Activated CD4-positive, alpha-beta T cell treated with anti-CD3 and anti-CD28 coated beads, Interleukin-2, amount 50 U/mL, for 48 hours (primary cell): ENCODE measurements around the gene MEGF6.

ENCODE experiments used
- DNase-seq, 2 experiments: peaks; one replicate each; pipeline ENCODE4 v3.0.0-alpha.2; 2020

Gene MEGF6

DNA sequence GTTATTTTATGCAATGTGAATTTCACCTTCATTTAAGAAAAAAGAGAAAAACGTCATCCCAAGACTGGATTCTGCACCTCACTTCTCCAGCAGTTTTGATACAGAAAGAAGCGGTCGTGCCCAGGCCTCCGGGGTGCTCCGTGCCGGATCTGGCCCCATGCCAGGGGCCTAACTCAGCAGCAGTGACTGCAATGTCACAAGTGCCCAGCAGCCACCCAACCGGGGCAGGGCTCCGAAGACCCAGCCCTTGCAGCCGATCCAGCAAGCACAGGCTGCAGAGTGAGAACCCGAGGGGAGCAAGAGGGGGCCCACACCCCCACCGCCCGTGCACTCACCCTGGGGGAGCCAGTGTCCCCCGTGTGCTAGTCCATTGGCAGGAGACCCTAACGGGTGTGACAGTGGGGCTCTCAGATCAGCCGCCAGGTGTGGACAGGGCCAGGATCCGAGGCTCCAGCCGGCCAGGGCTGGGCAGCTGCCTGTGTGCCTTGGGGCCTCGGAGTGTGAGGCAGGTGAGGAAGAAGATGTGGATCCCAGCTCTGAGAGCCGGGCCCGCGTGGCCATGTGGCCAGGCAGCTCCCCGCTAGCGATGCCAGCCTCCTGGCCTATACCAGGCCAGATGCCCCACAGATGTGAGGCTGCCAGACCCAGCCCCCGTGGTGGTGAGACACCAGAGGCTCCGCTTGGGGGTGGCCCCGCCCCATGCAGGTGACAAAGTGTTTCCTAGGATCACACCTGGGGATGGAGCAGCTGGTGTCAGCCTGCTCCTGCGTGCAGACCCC, 60.6 kb downstream of the MEGF6 start:
- no peak for DNase-seq

DNA sequence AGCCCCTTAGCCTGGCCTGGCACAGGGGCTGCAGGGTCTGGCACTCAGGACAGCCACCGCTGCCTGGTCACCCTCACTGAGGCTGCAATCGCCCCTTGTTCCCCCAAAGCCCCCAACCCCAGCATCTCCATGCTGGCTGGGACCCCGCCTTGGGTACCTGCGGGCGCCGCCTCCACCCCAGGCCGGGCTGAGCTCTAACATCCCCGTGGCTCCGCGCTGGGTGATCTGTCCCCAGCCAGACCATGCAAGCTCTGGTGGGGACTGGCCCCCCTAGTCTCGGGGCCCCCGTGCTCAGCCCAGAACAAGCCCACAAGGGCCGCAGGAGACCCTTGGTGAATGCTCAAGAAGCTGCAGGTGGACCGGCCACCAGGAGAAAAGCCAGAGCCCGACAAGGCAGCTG, 62.4 kb downstream of the MEGF6 start:
- DNase-seq = no peak

DNA sequence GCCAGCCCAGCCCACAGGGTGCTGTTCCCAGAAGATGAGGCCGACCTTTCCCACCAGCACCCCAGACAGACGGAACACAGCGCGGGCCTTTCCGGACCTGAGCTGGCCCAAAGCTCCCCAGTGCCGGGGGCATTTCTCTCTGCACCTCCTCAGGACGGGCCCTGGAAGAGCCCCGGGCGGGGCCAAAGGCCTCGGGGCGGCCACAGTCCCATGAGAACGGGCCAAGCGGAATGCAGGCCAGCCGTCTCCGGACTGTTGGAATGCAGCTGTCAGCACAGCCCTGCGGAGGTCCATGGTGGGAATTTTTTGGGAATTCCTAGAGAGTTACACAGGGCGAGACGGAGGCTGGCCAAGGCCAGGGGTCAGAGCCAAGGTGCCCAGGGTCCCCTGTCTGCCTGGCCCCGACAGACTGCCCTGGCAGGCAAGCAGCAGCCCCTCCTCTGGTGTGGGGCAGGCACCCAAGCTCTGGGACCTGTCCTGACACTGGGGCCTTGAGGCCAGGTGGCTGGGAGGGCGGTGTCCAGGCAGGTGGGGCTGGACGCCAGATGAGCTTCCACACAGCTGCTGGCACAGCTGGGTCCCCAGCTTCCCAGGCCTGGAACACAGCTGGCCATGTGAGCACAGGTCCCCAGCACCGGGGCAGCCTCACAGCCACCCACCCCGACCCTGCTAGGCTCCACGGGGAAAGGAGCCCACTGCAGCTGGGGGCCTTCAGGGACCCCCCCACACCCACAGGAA, 63.0 kb downstream of the MEGF6 start:
- no peak for DNase-seq

DNA sequence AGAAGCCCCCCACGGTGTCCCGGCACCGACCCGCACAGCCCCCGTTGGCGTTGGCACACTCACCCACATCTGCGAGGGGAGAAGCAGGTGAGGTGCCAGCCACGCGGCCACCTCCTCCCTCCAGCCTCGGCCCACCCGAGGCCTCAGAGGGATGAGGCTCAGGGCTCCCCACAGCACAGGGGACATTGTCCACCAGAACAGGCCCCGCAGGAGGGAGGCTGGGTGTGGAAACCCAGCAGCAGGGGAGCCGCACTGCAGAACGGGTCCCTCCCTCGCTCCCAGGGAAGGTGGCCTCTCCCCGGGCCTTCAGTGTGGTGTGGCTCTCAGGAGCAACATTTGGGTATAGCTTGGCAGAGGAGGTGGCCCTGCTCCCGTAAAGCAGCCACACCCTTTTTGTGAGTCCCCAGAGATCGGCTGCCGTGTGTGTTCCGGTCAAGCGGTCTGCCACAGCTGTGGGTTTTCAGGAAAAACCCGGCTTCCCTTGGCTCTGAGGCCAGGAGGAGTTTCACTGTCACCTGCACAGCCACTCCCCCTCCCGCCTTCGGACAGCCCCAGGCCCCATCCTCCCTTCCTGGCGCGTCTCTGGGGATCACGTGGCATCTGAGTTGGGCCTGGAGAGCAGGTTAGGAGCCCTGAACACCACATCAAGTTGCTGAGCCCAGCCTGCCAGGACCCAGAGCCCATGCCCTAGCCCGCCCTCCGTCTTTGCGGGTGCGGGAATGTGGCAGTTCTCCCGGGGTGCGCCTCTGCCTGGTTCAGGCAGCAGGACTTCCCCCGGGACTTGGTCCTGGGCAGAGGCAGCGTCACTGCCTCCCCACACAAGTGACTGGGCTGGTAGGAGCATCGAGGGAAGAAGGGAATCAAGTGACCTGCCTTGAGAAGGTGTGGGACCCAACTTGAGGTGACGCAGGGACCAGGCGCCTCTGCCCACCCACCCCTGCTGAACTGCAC, 64.0 kb downstream of the MEGF6 start:
- DNase-seq = no peak

DNA sequence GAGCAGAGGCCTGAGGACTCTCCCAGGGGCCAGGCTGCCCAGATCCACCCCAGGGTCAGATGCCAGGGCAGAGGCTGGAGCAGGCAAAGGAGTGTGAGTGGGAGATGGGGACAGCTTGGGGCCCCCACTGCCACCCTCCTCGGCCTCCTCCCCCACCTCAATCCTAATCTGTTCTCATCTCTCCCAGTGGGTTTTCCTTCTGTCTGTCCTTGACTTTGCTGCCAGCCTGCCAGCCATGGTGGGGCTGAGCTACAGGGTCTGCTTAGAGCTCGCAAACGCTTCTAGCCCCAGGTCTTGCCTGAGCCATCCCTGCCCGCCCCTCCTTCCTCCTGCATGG, 65.3 kb downstream of the MEGF6 start:
- no peak for DNase-seq

DNA sequence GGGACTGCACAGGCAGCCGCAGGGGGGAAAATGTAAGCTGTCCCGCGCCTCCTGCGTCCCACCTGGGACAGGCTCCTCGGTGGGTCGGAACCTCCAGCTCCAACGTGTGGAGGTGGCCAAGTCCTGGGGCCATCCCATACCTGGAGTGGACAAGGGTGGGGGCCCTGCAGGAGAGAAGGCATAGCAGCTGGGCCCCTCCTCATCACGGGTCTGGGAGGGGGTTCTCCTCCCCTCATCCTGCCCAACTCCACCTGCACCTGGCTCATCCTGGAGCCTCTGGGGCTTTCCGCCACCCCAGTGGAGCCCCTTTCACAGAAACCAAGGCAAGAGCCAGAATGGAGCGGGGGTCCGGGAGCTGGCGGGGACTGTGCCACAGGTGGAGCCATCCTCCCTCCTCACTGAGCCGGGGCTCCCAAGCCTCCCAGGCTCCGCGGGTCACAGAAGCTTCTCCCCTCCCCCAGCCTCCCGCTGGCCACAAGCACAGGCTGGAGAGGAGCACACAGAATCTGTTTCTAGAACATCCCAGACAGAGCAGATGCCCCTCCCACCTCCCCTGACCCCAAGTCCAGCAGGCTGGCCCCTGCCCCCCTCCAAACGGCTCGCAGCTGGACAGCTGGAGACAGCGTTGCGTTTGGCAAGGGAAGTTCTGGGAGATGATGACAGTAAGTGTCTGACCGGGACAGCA, 65.8 kb downstream of the MEGF6 start:
- DNase-seq = no peak

DNA sequence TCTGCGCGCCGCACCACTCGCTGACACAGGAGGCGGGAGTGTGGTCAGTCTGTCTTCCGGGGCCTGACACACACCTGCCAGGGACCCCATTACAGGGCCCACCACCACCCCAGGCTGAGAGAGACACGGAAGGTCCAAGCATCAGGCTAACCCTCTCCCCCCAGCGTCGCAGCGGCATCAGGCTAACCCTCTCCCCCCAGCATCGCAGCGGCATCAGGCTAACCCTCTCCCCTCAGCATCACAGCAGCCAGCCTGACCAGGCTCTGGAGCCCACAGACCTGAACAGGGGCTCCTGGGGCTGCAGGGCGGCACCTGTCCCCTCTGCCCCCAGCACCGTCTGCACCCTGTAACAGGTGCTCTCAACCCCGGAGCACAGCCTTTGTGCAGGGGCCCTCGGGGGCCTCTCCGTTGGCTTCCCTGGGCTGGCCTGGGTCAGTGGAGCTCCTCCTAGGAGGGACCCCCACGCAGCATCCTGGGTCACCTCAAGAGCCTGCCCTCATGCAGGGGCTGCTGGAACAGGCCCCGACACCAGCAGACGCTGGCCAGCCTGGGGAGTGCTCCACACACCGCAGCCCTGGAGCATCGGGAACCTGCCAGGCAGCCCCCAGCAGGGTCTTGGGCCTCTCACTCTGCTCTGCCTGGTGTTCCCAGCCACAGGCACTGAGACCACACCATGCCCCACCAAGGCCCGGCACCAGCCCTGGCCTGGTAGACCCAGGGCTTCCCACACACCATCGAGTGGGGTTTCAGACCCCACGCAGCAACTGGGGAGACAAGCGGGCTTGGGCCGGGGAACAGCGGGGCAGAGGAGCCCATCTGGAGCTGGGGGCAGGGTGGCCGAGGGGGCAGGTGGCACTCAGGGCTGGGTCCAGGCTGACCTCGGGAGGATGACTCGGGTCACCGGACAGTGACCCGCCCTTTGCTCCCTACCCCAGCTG, 67.0 kb downstream of the MEGF6 start:
- DNase-seq = no peak

DNA sequence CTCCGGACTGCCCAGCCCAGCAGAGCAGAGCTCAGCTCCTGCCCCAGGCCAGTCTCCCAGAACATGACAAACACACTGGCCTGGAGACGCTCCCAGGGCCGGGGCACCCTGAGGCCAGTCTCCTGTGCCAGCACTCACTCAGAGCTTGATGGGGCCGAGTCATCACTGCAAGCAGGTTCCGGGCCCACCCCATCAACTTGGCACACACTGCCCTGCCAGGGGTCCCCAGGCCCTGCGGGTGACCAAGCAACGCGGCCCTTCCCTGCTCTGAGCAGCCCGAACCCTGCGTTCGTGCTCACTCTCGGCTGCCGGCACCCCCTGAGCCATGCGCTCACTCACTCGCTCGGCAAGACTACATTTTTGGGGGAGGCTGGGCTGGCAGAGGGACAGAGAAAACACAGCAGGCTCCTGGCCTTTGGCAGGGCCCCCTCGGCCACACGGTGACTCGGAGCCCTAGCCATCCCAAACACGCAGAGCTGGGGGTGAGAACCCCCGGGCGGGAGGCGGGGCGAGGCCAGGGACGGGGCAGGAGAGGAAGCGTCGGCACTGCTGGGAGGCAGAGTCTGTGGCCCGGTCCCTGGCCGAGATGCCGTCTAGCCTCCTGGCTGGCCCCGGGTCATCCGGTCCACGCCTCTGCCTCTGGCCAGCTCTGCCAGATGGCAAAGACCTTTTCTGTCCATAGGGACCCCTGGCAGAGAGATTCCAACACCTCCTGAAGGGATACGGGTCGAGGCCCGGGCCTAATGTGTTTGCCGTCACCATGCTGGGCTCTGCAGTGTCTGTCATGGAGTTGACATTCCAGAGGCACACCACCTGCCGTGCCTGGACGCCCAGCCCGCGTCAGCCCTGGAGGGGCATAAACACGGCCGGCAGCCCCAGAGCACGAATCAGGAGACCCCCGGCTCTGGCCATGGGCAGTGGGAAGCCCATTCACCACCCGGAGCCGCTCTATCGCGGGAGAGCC, 68.0 kb downstream of the MEGF6 start:
- no peak for DNase-seq

DNA sequence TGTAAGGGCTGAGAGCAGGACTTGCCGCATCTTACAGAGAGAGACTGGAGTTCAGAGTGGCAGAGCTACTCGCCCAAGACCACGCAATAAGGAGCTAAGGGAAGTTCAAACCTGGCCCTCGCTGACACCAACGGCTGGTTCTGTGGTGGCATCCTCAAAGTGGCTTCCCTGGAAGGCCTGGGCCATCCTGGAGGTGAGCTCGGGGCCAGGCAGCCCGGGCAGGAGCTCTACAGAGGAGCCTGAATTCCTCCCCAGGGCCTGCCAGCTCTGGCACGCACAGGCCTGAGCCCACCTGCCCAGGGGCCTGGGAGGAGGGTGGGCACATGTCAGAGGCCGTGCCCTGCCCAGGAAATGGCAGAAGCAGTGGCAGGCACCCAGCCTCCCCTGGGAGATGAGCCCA, 68.6 kb downstream of the MEGF6 start:
- no peak for DNase-seq

DNA sequence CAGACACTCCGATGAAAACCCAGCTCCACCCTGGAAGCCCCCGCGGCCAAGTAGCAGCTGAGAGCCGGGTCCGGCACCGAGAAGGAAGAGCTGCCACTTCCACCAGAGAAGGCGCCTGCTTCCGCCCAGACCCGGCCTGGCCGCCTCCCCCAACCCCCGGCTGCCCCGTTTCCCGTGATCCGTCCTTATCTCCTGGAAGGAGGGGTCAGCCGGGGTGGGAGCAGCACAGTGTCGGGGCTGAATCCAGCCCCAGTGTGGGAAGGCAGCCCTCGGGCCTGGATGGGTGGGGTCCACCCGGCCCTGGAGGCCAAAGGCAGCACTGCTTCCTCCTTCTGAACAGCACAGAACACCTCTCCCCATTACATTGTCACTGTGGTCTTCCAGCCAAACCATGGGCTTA, 69.4 kb downstream of the MEGF6 start:
- no peak for DNase-seq

DNA sequence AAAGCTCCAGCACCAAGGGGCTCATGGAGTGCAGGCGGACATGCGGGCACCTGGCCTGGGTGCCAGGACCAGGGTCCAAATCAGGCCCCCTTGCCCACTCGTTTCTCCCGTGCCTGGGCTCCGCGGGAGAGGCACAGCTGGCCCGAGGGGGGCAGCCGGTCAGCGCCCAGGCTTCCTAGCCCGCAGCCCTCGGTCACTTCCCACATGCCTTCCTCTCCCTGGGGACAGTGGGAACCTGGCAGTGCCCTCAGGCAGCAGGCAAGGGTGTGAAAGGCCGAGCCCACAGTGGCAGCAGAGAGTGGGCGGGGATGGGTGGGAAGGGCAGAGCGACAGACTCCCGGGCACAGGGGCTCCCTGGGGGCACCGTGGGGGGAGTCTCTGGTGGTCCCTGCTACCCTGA, 69.8 kb downstream of the MEGF6 start:
- DNase-seq = no peak

DNA sequence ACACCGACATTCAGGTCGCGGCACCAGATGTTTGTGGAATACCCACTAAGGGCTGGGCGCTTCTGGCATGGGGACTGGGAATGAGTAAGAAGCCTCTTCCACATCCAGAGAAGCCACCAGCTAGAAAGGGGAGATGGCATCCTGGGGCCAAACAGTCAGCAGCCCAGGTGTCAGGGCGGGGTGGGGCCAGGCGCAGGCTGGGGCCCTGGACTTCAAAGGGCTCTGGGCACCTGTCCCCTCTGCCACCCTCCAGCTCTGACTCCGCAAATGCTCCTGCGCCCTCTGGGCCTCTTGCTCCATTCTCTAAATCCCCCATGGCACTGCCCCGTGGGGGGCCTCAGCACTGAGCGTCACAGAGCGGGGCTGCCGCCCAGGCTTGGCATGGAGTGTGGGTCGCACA, 70.4 kb downstream of the MEGF6 start:
- no peak for DNase-seq

DNA sequence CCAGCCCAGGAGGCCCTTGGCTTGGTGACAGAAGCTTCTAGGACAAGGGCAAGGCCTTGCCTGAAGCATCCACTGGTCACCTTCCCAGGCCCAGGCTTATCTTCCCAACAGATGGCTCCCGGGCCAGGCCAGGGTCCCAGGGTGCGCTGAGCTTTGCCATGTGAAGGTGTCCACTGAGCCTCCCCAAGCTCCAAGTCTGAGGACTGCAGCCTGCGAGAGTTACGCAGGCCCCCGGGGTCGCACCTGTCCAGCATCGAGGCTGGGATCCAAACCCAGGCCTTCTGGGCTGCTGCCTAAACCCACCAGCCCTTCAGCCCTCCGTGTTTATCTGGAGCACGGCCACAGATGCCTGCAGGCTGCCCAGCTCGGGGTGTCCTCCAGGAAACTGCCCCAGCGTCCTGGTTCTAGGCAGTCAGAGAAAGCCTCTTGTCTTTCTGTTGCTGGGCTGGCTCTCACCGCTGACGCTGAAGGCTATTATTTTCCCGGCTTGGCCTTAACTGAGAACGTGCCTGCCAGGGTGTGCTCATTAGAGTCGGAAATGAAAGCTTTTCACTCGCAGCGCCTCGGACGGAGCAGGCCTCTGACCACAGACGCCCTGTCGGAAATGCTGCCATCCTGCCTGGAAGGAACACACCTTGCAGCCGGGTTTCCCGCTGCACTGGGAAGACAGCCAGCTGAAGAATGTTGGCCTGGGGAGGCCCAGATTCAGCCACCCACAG, 71.4 kb downstream of the MEGF6 start:
- DNase-seq = no peak

DNA sequence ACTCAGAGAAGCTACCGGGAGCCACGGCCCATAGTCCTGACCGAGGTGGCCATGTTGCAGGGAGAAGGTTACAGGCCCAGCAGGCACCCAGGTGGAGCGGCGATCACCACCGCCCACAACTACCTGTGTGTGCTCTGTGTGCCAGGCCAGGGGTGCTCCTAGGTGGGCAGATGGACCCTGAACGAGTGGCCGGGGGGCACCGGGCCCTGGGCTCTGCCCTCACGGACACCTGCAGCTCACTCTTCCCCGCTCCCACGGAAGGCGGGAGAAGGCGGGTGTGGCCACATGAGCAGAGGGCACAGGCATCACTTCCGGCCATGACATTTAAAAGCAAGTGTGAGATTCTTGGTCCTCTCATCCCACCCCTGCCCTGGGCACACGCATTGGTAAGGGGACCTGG, 73.9 kb downstream of the MEGF6 start:
- DNase-seq = no peak

DNA sequence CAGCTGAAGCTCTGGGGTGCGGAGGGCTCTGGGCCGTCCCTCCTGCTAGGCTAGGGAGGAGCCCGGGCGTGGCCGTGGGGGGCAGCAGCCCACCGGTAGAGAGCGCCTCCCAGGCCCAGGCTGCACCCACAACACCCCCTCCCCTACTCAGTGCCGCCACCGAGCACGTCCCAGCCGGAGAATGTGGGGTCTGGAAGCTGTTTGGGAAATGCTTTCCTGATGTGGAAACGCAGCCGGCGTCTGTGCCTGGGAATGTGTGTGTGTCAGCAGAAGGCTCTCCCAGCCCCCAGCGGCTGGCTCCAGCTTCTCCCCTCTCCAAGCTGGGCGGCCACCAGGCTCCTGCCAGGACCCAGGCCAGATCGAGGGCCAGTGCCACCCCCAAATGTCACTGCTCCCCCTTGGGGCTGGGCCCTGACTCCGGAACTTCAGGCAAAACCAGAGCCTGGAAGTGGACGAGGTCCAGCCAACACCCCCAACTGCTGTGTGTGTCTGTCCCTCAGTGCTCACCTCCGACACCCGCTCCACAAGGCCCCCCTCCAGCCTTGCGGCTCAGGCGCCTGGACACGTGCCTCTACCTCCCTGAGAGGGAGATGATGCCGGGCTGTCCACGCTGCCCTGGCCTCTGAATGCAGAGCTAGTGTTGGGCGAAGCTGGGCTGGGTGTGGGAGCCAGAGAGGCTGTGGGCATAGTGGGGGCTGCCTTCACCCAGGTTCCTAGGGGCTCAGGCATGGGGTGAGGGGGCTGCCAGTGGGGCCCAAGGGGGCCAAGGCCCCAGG, 74.7 kb downstream of the MEGF6 start:
- DNase-seq = no peak

DNA sequence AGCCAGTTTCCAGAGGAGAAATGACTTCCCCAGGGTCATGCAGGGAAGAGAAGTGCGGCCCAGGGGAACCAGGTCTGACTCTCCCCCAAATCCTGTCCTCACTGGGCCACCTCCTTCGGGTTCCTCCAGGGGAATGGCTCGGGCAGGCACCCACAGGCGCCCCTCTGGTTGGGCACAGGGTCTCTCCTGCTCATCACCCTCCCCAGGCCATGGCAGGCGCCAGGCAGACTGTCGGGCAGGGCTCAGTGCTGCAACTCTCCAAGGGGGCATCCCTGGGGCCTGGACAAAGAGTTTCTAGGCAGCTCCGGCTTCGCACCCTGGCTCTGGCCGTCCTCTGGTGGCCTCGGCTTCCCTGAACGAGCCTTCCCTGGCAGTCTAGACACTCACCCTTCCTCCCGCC, 75.6 kb downstream of the MEGF6 start:
- no peak for DNase-seq

DNA sequence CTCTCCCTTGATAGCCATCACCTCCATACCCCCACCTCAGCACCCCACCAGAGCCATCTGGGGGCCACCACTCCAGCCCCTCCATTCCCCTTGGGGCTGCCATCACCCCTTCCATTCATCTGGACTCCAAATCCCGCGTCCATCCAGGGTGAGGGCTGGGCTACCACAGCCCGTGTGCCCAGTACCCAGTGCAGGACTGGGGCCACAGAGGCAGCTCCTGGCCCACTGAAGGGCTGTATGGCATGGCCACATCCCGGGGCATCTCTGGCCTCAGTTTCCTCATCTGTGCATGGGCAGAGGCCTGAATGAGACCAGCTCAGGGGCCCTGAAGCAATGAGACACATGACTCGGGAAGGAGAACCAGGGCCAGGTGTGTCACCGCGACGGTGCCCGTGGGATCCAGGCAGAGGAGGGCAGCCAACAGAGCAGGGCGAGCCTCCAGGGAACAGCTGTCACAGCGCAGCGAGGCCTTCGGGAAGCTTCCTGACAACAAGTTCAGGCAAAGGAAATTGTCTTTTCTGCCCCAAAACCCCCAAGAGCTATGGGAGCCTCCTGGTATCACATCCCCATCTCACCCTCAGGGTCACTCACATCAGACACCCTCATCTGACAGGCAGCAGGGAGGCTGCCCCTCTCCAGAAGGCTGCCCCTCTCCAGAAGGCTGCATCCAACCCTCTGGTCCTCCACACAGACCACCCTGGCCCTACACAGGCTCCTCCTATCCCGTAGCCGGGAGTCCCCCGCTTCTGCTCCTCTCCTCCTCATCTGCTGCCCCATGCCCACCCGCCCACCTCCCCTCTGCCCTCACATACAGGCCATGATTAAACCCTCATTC, 76.3 kb downstream of the MEGF6 start:
- no peak for DNase-seq
